ENCODE data around the gene P2RY11. TPM values are rescaled to one million over a fixed set of nuclear protein-coding genes. Genes with fewer than 3 reads are reported as not detected.

Gene P2RY11
- total and polyA plus RNA-seq, 12 donors = 4.2 to 13.8 (median 6.4) TPM

DNA sequence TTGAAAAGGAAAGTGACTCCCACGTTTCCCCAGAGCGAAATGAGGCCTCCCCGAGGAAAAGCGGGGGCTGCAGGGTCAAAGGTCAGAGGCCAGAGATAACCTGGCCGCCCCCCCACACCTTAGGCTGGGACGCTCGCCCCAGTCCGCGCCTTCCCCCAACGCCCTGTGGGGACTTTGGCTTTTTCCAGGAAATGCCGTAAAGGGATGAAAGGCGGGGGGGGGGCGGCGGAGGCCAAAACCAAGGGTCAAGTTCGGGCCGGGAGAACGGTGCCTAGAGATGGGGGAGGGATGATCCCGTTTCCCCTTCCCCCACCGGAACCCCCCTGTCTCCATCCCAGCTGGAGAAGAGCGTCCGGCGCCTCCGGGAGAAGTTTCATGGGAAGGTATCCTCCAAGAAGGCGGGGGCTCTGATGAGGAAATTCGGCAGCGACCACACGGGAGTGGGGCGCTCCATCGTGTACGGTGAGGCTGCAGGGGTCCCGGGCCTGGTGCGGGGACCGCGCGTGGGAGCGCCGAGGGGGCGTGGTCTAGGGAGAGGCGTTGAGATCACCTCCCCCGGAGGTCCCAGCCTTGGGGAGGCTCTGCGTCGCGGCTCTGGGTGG is 24.8 kb upstream of the P2RY11 start:
- peaks cover 0 to 14% (median 0%) of the 10 kb centered on the region in 11 donors for H3K9me3 ChIP-seq
- H3K27ac ChIP-seq = peak overlapping the region; percentile 84 to 99 (median 96)
- 6 to 8% methylated on average over 38 to 43 of the region's 43 CpGs for WGBS, 2 donors
- peak in 1 of 2 donors; percentile 50 for DNase-seq
- H3K4me1 ChIP-seq = peaks cover 0 to 15% (median 10%) of the 10 kb centered on the region in 9 donors
- intact Hi-C loops (cut with DNase I) = no loop called here
- H3K4me3 ChIP-seq = peak overlapping the region; percentile 84 to 100 (median 97)
- peak; percentile 21 to 63 (median 39) for ATAC-seq
- TF ChIP-seq, protein P1, sequence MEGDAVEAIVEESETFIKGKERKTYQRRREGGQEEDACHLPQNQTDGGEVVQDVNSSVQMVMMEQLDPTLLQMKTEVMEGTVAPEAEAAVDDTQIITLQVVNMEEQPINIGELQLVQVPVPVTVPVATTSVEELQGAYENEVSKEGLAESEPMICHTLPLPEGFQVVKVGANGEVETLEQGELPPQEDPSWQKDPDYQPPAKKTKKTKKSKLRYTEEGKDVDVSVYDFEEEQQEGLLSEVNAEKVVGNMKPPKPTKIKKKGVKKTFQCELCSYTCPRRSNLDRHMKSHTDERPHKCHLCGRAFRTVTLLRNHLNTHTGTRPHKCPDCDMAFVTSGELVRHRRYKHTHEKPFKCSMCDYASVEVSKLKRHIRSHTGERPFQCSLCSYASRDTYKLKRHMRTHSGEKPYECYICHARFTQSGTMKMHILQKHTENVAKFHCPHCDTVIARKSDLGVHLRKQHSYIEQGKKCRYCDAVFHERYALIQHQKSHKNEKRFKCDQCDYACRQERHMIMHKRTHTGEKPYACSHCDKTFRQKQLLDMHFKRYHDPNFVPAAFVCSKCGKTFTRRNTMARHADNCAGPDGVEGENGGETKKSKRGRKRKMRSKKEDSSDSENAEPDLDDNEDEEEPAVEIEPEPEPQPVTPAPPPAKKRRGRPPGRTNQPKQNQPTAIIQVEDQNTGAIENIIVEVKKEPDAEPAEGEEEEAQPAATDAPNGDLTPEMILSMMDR (IDR thresholded peaks at IDR 0.05) = no peak
- H3K27me3 ChIP-seq = no peaks in the 10 kb centered on the region
- peaks cover 0 to 34% (median 0%) of the 10 kb centered on the region in 9 donors for H3K36me3 ChIP-seq

DNA sequence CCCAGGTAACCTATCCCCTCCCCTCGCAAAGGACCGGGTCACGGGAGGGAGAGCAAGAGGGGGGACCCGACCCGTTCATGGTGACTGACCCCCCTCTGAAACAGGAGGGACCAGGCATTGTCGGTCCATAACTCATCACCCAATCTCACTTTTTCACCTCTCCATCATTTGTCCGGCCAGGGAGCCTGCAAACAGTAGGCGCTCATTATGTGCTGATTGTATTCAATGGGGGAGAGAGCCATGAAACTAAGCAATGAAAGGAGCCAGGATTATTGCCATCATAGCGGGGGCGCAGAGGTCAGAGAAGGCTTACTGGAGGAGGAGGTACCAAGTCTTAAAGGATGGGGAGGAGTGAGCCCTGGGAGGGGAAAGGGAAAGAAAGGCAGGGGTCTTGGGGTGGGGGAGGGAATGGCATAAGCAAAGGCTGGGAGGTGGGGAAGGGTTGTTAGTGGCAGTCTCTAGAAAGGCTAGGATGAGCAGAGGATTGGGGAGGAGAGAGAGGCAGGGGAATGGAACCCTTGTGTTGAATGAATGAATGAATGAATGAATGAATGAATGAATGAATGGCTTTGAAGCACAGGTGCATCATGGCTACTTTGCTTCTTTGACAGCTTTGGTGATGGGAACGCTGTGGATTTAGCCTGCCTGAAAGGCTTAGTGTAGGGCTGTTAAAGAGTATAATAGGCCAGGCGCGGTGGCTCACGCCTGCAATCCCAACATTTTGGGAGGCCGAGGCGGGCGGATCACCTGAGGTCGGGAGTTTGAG is 24.0 kb upstream of the P2RY11 start:
- H3K27ac ChIP-seq = peak overlapping the region in 8 of 10 donors; percentile 92 to 99 (median 96)
- ATAC-seq (no peak), DNase-seq (no peak)
- H3K9me3 ChIP-seq = peaks cover 0 to 14% (median 0%) of the 10 kb centered on the region in 11 donors
- H3K4me1 ChIP-seq = peaks cover 0 to 15% (median 10%) of the 10 kb centered on the region in 9 donors
- peak overlapping the region in 9 of 10 donors; percentile 88 to 100 (median 98) for H3K4me3 ChIP-seq
- no peaks in the 10 kb centered on the region for H3K27me3 ChIP-seq
- H3K36me3 ChIP-seq = peaks cover 0 to 41% (median 0%) of the 10 kb centered on the region in 9 donors
- TF ChIP-seq, protein P1 (IDR thresholded peaks at IDR 0.05) = no peak
- intact Hi-C loops (cut with DNase I) = no loop called here
- WGBS, 2 donors = 87 to 92% methylated on average over 18 of the region's 18 CpGs

- TF ChIP-seq, protein P1 (IDR thresholded peaks at IDR 0.05) = no peak
- intact Hi-C loops (cut with DNase I) = no loop called here
- peaks cover 0 to 14% (median 0%) of the 10 kb centered on the region in 11 donors for H3K9me3 ChIP-seq
- H3K4me3 ChIP-seq = no peak overlapping the region
- H3K27ac ChIP-seq = no peak overlapping the region
- ATAC-seq (no peak), DNase-seq (no peak)
- no peaks in the 10 kb centered on the region for H3K27me3 ChIP-seq
- WGBS, 2 donors = 89 to 92% methylated on average over 6 of the region's 6 CpGs
- peaks cover 0 to 15% (median 10%) of the 10 kb centered on the region in 9 donors for H3K4me1 ChIP-seq
- H3K36me3 ChIP-seq = peaks cover 0 to 56% (median 0%) of the 10 kb centered on the region in 9 donors
Measured at GRCh38 chr19:10088949-10089554, 22.4 kb upstream of the P2RY11 start.

DNA sequence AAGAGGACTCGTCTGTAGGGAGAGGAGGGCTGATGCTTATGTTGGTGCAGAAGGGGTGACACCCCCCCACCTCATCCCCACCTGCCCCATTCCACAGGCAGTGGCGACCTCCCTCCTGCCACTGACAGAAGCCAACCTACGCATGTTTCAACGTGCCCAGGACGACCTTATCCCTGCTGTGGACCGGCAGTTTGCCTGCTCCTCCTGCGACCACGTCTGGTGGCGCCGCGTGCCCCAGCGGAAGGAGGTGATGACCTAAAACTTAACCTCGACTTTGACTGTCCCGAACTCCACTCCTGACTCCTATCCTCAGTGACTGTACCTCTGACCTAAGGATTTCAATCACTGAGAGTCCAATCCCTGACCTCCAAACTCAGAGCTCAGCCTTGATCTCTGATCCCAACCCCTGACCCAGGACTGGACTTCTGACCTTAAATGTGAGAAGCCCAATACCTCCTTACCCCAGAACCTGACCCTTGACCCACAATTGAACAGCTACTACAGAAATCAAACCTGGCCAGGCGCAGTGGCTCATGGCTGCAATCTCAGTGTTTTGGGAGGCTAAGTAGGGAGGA is 21.6 kb upstream of the P2RY11 start:
- ATAC-seq (no peak), DNase-seq (no peak)
- Histone ChIP-seq H3K27ac (no peak overlapping the region), H3K9me3 (peaks cover 0 to 14% (median 0%) of the 10 kb centered on the region in 11 donors), H3K4me3 (no peak overlapping the region), H3K27me3 (no peaks in the 10 kb centered on the region), H3K4me1 (peaks cover 0 to 15% (median 10%) of the 10 kb centered on the region in 9 donors), H3K36me3 (peaks cover 0 to 56% (median 0%) of the 10 kb centered on the region in 9 donors)
- TF ChIP-seq, protein P1 (IDR thresholded peaks at IDR 0.05) = no peak
- intact Hi-C loops (cut with DNase I) = no loop called here
- 79 to 87% methylated on average over 15 of the region's 15 CpGs for WGBS, 2 donors

Measured in heart right ventricle (tissue), 16 donors.